Thymus (tissue), 11 donors: ENCODE measurements around the gene ADM5. TPM values are rescaled to one million over a fixed set of nuclear protein-coding genes. Genes with fewer than 3 reads are reported as not detected.

Source experiments
- DNase-seq, 9 donors: peaks; one replicate each; pipeline ENCODE4 v3.0.0-alpha.2; 2013; ENCODE audit warnings: low spot score in 9 of 9, low read depth in 6 of 9, missing footprints in 1 of 9
- H3K27ac ChIP-seq, 2 donors: one replicate each; pipeline ENCODE4 v1.5.1; 2013; ENCODE audit warnings: control low read depth in 1 of 2, low read depth in 1 of 2, low read length in 1 of 2, mild to moderate bottlenecking in 1 of 2, moderate library complexity in 1 of 2
- H3K27me3 ChIP-seq, 2 donors: one replicate each; pipeline ENCODE4 v1.5.1; 2013; ENCODE audit warnings: low read length in 1 of 2; ENCODE audit not compliant: control insufficient read depth in 2 of 2, insufficient read depth in 1 of 2
- H3K36me3 ChIP-seq, 2 donors: one replicate each; pipeline ENCODE4 v1.5.1; 2013; ENCODE audit warnings: low read length in 1 of 2, mild to moderate bottlenecking in 1 of 2, moderate library complexity in 1 of 2; ENCODE audit not compliant: control insufficient read depth in 2 of 2, insufficient read depth in 2 of 2
- H3K4me1 ChIP-seq, 2 donors: one replicate each; pipeline ENCODE4 v1.5.1; 2013; ENCODE audit warnings: low read length in 2 of 2; ENCODE audit not compliant: control insufficient read depth in 2 of 2, insufficient read depth in 2 of 2
- H3K4me3 ChIP-seq, 2 donors: one replicate each; pipeline ENCODE4 v1.5.1; 2013; ENCODE audit warnings: low read length in 2 of 2, control low read depth in 1 of 2, mild to moderate bottlenecking in 1 of 2
- H3K9me3 ChIP-seq, 2 donors: one replicate each; pipeline ENCODE4 v1.5.1; 2013; ENCODE audit warnings: low read length in 1 of 2, mild to moderate bottlenecking in 1 of 2; ENCODE audit not compliant: control insufficient read depth in 2 of 2, insufficient read depth in 1 of 2
- WGBS: extraction: QIAGEN DNeasy Blood & Tissue Kit; methylation state at CpG from one replicate; pipeline ENCODE4 v1.1.7; 2013; 5-methylcytosine and 5-hydroxymethylcytosine counted together
- polyA plus RNA-seq: library from polyadenylated mRNA; stranded (reverse); fragments of 200-250 nt; gene quantifications from one replicate; pipeline ENCODE4 v1.2.3, GENCODE V29; 2013
- total RNA-seq: library from RNA; stranded (reverse); fragments of 120-200 nt; gene quantifications from one replicate; pipeline ENCODE4 v1.2.4, GENCODE V29; 2013
- donor health status: healthy.

ADM5 gene
- total and polyA plus RNA-seq, 2 donors, result 0.47 to 5.5 TPM

DNA sequence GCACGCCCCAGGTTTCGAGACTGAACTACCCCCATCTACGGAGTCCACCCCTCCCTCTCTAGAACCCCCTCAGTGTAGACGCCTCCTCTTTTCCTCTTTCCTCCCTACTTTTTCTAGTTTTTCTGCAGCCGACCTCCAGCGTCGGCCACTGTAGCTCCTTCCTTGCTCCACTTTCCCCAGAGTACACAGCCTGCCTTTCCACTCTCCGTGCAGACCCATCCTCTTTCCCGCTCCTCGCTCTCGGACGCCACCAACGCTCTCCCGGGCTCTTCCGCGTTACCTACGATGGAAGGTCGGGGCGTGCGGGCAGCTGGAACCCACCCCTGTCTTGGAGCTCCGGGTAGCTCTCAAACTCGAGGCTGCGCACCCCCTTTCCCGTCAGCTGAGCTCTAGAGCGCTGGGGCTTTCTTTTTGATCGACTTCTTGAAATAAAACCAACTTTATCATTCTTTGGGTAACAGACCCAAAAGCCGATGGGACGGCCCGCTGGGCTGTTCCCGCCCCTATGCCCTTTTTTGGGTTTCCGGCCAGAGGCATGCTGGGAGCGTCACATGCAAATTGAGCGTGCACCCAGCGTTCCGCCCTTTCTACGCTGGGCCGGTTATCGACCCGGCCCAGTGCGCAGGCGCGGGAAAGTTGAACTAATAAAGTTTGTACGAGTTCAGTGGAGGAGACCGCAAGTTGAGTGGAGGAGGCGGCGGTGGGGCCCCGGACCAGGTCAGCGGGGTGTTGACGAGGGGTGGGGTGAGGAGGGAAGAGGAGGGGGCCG, 23.9 kb upstream of the ADM5 start, which contains the start of the genes BCL2L12 and IRF3:
Gene BCL2L12, plus strand, starts transcription at position 583 of the 769 bp plus-strand sequence. CDS start 760 bp downstream, outside the sequence.
Gene IRF3, minus strand, starts transcription at position 507 of the 769 bp plus-strand sequence. CDS start 1,019 bp downstream, outside the sequence.
- DNase-seq, result peak; percentile 90 to 98 (median 96)
- Histone ChIP-seq H3K4me3 (peak within 1 kb of the TSS; percentile 60 to 70), H3K4me1 (peaks cover 21 to 35% of the 10 kb centered on the region in 2 donors), H3K36me3 (peaks cover 41 to 43% of the 10 kb centered on the region in 2 donors), H3K9me3 (peaks cover 0 to 2% of the 10 kb centered on the region in 2 donors), H3K27ac (peak within 1 kb of the TSS; percentile 85 to 92), H3K27me3 (no peaks in the 10 kb centered on the region)
- WGBS, result under 1% methylated on average over 50 of the region's 50 CpGs

DNA sequence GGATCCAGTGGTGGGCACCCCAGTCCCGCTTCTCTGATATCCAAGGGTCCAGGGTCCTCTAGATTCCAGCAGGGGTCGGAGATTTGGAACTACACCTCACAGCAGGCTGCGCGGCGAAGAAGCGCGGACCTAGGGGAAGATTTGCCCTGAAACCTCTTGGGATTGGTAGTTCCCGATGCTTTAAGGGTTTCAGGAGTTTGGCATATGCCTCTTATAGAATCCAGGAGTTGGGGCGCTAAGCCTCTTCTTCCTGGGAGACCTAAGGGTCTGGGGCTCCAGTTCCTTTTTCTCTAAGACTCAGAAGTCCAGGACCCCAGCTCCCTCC, 23.3 kb upstream of the ADM5 start:
- H3K36me3 ChIP-seq, result peaks cover 36 to 39% of the 10 kb centered on the region in 2 donors
- peak overlapping the region; percentile 78 to 92 for H3K27ac ChIP-seq
- DNase-seq, result no peak
- no peaks in the 10 kb centered on the region for H3K27me3 ChIP-seq
- H3K4me3 ChIP-seq, result peak overlapping the region; percentile 60 to 70
- 1% methylated on average over 9 of the region's 9 CpGs for WGBS
- peaks cover 0 to 2% of the 10 kb centered on the region in 2 donors for H3K9me3 ChIP-seq
- peaks cover 21 to 35% of the 10 kb centered on the region in 2 donors for H3K4me1 ChIP-seq

DNA sequence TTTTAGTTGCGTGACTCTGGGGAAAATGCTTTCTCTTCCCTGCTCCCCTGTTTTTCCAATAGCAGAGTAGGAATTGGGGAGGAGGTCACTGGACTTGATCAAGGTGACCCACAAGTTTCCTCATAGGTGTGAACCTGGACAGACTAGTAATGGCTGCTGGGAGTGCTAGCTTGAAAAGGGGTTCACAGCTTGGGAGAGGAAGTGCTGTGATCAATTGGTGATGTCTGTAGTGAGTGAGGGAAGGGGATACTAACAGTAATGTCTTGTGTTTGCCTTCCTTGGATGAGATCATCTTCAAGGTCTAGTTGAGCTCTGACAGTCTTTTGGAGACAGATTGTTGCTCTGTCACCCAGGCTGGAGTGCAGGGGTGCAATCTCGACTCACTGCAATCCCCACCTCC, 21.9 kb upstream of the ADM5 start:
- DNase-seq, result no peak
- Histone ChIP-seq H3K4me1 (peaks cover 21 to 42% of the 10 kb centered on the region in 2 donors), H3K36me3 (peaks cover 29 to 30% of the 10 kb centered on the region in 2 donors), H3K9me3 (peaks cover 0 to 2% of the 10 kb centered on the region in 2 donors), H3K4me3 (no peak overlapping the region), H3K27ac (no peak overlapping the region), H3K27me3 (no peaks in the 10 kb centered on the region)
- WGBS, result 96% methylated on average over 2 of the region's 2 CpGs

DNA sequence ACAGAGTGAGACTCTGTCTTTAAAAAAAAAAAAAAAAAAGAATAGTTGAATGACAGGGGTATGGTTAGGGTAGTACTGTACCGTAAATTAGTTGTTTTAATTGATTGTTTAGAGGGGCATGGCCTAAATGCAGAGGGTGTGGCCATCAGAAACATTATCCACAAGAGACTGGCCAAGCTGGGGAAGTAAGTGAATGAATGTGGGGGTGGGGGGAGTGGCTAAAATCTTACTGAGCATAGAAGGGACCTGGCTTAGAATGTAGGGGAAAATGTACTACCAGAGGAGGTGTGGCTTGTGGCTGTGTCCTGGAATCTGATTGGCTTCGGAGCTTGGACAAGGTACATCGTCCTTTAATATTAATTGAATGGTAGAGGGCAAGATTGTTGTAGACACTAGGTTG, 19.9 kb upstream of the ADM5 start:
- WGBS, result 96% methylated on average over 3 of the region's 3 CpGs
- Histone ChIP-seq H3K4me1 (peaks cover 12 to 25% of the 10 kb centered on the region in 2 donors), H3K9me3 (peaks cover 0 to 2% of the 10 kb centered on the region in 2 donors), H3K4me3 (no peak overlapping the region), H3K27ac (no peak overlapping the region), H3K27me3 (no peaks in the 10 kb centered on the region), H3K36me3 (peaks cover 22 to 25% of the 10 kb centered on the region in 2 donors)
- DNase-seq, result no peak

DNA sequence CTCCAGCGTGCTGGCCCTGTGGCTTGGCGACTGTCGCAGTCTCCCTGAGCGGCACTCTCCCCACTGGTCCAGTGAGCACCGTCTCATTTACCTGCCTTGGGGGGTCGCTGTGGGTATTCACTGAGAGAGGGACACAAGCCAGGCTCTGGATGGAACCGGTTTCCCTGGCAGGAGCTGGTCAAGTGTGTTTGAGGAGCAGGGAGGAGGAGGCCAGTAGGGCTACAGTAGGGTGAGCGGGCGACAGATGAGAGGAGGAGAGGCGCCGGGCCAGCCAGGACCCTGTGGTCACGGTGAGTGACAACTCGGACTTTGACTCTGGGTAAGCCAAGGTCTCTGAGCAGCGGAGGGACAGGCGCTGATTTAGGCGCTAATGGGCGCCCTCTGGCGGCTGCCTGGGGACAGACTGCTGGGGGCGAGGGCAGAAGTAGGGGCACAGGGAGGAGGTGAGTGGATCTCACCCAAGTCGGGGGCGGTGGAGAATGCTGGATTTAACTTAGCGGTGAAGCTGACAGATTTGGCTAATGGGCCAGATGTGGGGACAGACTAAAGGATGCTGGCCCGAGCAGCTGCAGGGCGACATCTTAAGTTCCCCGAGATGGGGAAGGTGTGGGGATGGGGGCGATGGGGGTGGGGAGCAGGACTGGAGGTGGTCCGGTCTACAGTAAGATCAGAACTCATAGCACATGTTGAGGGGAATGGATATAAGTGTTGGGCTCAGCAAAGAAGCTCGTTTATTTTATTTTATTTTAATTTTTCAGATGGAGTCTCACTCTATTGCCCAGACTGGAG, 17.1 kb upstream of the ADM5 start:
- no peaks in the 10 kb centered on the region for H3K9me3 ChIP-seq
- no peaks in the 10 kb centered on the region for H3K27me3 ChIP-seq
- H3K36me3 ChIP-seq, result peaks cover 22 to 29% of the 10 kb centered on the region in 2 donors
- 43% methylated on average over 28 of the region's 28 CpGs for WGBS
- DNase-seq, result peak in 6 of 9 donors; percentile 44 to 79 (median 62)
- no peak overlapping the region for H3K4me3 ChIP-seq
- H3K4me1 ChIP-seq, result peaks cover 4 to 13% of the 10 kb centered on the region in 2 donors
- no peak overlapping the region for H3K27ac ChIP-seq

DNA sequence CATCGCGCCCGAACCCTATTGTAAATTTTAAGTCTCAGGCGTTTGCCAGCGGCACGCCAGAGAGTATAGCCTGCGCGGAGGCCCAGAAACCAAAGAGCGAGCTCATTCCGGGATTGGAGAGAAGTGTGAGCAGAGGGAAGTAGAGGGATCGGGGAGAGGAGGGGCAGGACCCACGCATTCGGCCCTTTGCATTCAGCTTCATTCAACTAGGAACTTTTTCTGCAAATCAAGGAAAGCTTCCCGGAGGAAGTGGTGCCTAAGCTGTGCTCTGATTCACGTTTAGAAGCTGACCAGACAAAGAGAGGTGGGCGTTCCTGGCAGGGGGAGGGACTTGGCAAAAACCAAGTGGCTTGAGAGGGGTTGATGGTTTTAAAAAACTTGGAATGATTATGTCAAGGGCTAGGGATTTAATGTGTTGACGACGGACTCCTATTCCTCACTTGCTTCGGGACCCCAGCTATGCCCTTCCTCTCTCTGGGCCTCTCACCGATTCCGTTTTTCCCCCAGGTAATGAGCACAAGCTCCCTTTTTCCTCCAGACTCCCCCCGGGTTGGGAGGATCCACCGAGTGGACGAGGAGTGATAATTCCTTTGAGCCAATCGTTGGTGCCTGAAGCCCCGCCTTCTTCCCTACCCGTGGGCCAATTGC, 13.1 kb upstream of the ADM5 start:
- no peaks in the 10 kb centered on the region for H3K9me3 ChIP-seq
- WGBS, result 2% methylated on average over 27 of the region's 27 CpGs
- peaks cover 15 to 46% of the 10 kb centered on the region in 2 donors for H3K4me1 ChIP-seq
- DNase-seq, result peak in 3 of 9 donors; percentile 41 to 83 (median 71)
- H3K27me3 ChIP-seq, result no peaks in the 10 kb centered on the region
- peak overlapping the region; percentile 67 to 89 for H3K27ac ChIP-seq
- H3K4me3 ChIP-seq, result peak overlapping the region; percentile 91 to 99
- peaks cover 11 to 14% of the 10 kb centered on the region in 2 donors for H3K36me3 ChIP-seq

DNA sequence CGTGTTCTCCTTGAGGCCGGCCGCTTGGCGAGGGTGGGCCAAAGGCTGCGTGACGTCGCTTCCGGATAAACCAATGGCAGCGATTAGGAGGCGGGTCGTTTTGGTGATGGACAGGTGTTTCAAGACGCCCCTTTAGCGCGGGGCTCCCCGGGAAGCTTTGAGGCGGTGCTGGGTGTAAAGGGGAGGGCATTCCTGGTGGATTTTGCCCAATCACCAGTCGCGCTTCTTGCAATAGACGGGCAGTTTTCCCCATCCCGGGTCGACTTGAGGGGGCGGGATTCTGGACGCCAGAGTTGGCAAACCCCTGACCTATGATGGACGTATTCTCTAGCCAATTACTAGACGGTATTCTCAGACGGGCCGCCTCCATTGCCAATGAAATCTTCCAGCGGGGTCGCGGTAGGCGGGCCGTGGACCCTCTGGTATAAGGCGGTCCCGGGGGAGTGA, 12.6 kb upstream of the ADM5 start:
- H3K4me1 ChIP-seq, result peaks cover 15 to 45% of the 10 kb centered on the region in 2 donors
- WGBS, result under 1% methylated on average over 34 of the region's 34 CpGs
- H3K4me3 ChIP-seq, result peak overlapping the region; percentile 91 to 99
- DNase-seq, result peak; percentile 99 to 100 (median 100)
- H3K36me3 ChIP-seq, result peaks cover 13 to 17% of the 10 kb centered on the region in 2 donors
- H3K27me3 ChIP-seq, result no peaks in the 10 kb centered on the region
- H3K27ac ChIP-seq, result peak overlapping the region; percentile 92 to 93
- no peaks in the 10 kb centered on the region for H3K9me3 ChIP-seq

DNA sequence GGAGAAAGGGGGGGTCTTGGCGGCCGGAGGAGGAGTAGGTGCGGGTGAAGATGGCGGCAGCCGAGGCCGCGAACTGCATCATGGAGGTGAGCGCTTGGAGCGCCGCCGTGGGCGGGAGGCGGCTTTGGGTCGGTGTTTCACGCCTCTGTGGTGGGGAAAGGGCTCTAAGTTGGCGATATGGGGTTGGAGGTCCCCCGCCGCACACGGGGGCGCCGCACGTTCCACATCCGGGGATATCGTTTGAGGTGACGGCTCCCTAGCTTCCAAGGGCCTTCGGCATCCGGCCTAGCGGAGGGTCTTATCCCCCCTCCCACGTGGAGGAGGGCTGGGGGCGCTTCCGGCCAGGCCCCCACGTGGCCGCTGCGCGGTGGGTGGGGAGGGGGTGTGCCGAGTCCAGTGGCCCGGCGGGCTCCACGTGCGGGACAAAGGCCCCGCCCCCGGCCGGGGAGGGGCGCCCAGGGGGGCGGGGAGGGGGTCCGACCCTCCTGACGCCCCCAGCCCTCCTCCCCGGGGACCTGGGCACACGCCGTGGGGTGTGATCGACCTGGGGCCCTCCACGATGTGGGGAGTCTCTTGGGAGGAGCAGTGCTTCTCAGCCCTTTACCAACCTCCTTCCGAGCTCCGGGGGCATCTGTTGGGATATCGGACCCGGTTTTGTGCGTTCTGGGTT, 12.0 kb upstream of the ADM5 start, which contains the start of gene PRMT1:
Gene PRMT1, plus strand, starts transcription at position 41 of the 670 bp plus-strand sequence. Its CDS starts 10 bp downstream, at position 51.
- H3K9me3 ChIP-seq, result no peaks in the 10 kb centered on the region
- under 1% methylated on average over 57 of the region's 57 CpGs for WGBS
- peak within 1 kb of the TSS; percentile 91 to 99 for H3K4me3 ChIP-seq
- peak within 1 kb of the TSS; percentile 92 to 93 for H3K27ac ChIP-seq
- peaks cover 13 to 20% of the 10 kb centered on the region in 2 donors for H3K36me3 ChIP-seq
- H3K27me3 ChIP-seq, result no peaks in the 10 kb centered on the region
- H3K4me1 ChIP-seq, result peaks cover 15 to 39% of the 10 kb centered on the region in 2 donors
- peak in 1 of 9 donors; percentile 62 for DNase-seq
